Activated CD4-positive, CD25-positive, alpha-beta regulatory T cell treated with anti-CD3 and anti-CD28 coated beads, Interleukin-2, amount 50 U/mL, for 72 hours (primary cell): ENCODE measurements around the gene SLC3A2.
"Not testable (repeated sequence)": the region's sequence is repeated elsewhere in the genome, so short reads cannot be mapped to it uniquely, and the experiment has no call there.

Source experiments
- DNase-seq: peaks from one replicate; pipeline ENCODE4 v3.0.0; 2021

The SLC3A2 gene

DNA sequence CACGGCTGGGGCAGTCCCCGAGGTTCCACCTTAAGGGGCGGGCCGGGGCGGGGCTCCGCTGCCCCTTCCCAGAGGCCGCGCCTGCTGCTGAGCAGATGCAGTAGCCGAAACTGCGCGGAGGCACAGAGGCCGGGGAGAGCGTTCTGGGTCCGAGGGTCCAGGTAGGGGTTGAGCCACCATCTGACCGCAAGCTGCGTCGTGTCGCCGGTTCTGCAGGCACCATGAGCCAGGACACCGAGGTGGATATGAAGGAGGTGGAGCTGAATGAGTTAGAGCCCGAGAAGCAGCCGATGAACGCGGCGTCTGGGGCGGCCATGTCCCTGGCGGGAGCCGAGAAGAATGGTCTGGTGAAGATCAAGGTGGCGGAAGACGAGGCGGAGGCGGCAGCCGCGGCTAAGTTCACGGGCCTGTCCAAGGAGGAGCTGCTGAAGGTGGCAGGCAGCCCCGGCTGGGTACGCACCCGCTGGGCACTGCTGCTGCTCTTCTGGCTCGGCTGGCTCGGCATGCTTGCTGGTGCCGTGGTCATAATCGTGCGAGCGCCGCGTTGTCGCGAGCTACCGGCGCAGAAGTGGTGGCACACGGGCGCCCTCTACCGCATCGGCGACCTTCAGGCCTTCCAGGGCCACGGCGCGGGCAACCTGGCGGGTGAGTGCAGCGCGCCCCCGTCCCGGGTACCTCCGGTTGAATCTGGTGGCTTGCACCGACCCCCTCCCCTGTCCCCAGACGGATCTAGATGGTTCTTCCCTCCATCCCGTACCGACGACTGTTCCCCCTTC lies at the start of gene SLC3A2:
Gene SLC3A2 (plus strand): TSS at position 94 of the 776 bp plus-strand sequence. CDS start 128 bp downstream, at position 222.
- DNase-seq, result peak; percentile 89

DNA sequence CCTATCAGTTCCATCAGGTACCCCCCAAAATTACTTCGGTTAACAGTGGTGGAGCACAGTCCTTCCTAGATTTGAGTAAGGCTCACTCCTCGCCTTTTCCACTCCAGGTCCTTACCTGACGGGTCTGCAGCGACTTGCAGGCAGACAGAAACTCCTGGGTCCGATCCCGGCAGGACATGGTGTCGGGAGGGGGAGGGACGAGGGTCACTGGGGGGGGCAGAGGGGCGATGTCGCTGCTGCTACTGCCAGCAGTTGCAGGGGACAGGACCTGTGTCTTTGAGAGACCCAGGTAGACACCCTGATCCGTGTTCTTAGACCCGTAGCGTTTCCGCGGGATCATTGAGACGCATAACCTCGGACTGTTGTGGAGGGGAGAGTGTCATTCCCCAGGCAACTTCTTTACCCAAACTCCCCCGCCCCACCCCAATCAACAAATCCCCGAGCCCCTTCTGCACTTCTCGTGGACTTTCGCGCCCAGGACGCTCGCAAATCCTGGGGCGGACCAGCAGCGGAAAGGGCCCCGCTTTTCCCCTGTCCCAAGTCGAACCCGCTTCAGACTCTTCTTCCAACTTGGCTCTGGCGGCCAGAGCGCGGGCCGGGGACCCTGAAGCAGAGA lies 49.7 kb upstream of the SLC3A2 start:
- DNase-seq, result no peak

DNA sequence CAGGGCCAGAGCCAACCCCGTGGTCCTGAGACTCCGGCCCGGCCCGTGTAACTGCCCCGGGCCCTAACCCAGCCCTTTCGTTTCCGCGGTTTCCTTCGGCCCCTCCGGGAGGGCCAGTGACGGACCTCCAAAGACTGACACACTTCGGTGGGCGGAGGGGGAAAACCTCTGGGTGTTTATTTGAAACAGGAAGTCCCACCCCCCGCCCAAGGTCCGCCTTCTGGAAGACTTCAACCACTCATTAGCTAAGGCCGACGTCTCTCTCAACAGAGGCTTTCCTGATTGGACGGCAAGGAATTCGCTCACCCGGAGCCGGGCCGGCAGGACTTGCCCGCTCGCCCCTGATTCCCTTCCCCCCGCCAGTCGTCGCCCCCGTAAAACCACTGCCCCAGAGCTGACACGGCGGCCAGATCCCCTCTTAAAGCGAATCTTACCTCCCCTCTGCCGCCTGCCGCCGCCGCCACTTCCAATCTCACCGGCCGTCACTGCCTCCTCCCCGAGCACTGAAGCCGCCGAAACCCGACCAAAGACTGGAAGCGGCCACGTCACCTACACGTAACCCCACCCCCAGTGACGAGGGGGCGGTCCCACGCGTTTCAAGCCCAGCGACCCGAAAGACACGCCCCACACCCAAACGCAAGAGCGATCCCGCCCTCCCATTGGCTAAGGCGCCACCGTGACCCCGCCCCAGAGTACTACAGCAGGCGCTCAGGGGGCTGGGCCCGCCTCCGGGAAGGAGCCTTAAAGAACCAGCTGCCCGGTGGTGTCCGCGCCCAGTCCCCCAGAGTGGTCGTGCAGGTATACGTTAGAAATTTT lies 49.0 kb upstream of the SLC3A2 start, which contains the start of gene STX5:
Gene STX5 (minus strand): TSS at position 532 of the 816 bp plus-strand sequence. CDS start 808 bp downstream, outside the sequence.
- DNase-seq, result peak; percentile 99

DNA sequence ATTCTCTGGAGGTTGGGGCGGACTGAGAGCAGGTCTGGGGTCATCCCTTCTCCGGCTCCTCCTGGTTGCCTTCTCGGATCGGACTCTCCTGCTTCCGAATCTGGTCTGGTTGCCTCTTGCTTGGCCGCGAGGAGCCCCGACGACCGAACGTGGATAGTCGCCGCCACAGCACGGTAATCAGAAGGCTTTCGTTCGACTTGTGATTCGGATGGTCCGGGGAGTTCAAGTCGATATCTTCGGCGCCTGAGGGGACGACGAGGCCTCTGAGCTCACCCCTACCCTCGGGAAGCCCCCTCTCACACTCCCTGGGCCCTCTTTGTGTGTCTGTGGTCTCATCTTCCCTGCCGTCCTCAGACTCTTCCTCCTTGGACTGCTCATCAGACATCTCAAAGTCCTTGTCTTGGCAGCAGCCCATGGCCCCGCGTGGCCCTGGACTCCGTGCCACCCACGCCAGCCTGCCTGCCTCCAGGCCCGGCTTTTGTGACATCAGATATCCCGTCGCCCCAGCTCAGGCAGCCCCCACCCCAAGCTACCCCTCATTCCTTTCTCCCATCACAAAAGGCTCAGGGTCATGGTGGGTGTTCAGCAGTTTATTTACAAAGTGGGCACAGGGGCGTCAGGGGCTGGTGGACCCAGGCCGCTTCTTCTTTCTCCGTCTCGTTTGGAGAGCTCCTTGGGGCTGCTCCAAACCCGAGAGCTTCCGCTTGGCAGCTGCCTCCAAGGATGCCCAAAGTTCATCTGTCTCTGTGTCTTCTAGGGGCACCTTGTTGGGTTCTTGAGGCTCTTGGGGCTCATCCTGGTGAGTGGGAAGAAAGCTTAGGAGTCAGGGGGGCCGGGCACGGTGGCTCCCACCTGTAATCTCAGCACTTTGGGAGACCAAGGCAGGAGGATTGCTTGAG lies 48.1 kb upstream of the SLC3A2 start, which contains the start of gene TEX54:
Gene TEX54 (minus strand): TSS at position 506 of the 899 bp plus-strand sequence.
- DNase-seq, result no peak

DNA sequence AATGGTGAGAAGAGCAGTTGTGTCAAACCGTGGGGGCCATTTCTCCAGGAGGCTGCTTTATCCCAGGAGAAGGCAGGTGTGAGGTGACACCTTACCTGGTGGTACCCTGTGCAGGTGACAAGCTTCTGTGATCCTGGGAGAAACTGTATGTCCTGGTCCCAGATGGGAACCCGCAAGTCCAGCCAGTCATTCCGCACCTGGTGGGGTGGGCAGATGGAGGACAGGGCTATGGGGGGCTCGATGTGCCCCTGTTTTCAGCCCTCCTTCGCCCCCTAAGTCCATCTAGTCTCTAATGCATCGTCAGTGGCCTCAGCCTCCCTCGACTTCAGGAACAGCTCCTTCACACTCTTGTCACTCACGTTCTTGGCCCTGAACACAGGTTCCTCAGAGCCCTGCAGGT lies 45.4 kb upstream of the SLC3A2 start:
- no peak for DNase-seq

DNA sequence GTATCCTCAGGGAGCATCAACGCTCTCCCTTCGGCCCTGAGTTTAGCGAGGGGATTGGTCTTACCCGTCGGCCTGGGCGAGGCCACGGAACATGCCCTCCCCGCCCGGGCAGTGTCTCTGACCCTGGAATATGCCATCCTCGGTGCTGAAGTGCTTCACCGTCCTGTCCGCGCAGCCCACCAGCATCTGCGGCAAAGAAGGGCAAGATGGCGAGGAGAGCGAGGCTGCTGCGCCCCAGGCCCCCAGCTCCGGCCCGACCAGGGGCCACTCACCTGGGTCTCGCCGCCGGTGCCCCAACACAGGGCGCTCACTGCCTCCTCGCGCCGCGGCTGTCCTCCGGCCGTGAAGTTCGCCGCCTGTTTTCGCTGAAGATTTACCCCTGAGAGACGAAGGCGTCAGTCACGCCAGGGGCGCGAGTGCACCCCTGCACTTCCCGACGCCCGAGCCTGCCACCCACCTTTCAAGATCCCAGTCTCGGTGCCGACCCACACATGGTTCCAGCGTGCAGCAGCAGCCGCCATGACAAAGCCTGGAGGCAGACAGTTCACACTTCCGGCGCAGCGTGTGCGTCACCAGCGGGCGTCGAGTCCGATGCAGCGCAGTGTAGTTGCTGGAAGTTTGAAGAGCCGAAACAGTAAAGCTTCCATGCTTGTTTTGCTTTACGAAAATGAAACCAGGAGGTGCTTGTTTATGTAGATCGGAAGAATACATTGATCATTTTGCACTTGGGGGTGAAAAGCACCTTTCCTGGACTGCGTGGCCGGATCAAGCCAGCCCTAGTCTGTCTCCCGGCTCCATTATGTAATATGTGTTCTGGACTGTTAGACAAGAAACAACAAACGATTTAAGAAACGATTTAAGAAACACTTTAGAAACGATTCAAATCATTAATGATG lies 41.4 kb upstream of the SLC3A2 start, which contains the start of gene WDR74:
Gene WDR74 (minus strand): TSS at position 541 of the 896 bp plus-strand sequence. CDS start 20 bp downstream, at position 521.
- peak; percentile 84 for DNase-seq

DNA sequence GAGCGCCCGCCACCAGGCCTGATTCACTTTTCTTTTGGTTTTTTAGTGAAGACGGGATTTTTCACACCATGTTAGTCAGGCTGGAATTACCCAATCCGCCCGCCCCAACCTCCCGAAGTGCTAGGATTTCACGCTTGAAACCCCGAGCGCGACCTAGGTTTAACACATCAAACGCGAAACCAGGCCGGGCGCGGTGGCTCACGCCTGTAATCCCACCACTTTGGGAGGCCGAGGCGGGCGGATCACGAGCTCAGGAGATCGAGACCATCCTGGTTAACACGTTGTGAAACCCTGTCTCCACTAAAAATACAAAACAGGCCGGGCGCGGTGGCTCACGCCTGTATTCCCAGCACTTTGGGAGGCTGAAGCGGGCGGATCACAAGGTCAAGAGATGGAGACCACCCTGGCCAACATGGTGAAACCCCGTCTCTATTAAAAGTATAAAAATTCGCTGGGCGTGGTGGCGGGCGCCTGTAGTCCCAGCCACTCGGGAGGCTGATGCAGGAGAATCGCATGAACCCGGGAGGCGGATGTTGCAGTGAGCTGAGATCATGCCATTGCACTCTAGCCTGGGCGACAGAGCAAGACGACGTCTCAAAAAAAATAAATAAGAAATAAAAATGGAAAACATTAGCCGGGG lies 39.9 kb upstream of the SLC3A2 start:
- DNase-seq, result peak; percentile 88

DNA sequence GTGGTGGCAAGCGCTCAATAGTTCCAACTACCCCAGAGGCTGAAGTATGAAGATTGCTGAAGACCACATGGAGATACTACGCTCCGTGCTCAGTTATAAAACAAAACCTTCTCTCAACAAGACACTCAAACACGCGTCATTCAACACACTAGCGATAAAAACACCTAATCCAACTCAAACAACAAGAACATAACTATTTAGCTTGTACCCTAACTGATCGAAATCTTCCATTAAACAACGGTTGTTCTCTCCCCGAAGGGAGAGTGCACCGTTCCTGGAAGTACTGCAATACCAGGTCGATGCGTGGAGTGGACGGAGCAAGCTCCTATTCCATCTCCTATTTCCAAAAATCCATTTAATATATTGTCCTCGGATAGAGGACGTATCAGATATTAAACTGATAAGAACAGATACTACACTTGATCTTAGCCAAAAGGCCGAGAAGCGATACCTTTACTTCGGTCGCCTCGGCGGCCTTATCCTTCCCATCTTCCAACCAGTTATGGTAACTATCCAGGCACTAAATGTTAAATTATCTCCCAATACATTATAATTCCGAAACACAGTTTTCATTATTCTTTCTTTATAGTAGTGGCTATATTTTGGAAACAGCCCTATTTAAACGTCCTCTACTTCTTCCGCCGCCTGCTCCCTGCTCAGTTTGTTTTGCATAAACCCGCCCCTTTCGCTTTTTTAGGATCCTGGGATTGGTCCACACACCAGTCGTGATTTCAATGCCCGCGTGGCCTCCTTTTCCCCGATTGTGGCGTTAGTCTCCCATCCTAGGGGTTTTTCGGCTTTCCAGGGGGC lies 39.1 kb upstream of the SLC3A2 start:
- peak; percentile 80 for DNase-seq

DNA sequence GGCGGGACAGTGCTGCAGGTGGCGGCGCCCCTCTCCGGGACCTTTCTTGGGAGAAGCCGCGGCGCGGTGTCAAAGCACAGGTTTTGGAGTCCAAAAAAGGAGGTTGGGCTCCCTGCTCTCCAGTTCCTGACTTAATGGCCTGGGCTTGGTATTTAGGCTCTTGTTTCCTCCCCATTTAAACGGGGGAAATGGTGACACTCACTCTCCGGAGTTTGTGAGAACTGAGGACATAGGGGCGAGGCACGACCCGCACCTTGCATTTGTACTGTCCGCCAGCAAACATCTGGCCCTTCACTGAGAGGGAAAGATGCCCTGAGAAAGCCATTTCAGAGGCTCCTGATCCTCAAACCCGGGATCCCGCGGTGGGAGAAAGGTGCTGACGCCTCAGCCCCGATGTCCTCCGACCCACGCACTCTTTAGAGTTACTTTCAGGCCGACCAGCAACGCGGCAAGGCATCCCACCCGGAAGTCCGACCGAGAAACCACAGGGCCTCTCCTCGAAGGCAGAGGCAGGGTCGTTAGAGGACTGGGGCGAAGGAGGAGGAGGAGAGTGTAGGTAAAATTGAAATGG lies 38.4 kb upstream of the SLC3A2 start:
- peak; percentile 66 for DNase-seq

DNA sequence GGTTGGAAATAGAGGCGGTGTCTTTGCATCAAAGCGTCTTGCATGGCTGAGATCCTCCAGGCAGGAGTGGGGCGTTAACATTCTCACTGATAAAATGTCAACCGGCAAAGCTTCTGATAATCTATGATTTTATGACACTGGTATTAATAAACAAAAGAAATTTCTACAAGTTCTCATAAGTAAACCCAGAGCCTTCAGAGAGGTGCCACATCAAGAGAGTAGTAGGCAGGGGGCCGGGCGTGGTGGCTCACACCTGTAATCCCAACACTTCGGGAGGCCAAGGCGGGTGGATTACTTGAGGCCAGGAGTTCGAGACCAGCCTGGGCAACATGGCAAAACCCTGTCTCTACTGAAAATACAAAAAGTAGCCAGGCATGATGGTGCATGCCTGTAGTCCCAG lies 37.8 kb upstream of the SLC3A2 start:
- not testable (repeated sequence) for DNase-seq

DNA sequence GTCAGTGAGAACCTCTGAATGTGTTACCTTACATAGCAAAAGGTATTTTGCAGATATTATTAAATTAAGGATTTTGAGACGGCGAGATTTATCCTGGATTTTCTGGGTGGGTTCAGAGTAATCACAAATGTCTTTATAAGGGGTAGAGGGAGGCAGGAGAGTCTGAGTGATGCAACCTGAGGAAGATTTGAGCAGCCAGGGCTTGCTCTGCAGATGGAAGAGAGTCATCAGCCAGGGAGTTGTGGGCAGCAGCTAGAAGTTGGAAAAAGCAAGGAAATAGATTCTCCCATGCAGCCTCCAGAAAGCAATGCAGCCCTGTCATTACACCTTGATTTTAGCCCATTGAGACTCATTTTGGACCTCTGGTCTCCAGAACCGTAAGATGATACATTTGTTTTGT lies 37.2 kb upstream of the SLC3A2 start:
- no peak for DNase-seq

DNA sequence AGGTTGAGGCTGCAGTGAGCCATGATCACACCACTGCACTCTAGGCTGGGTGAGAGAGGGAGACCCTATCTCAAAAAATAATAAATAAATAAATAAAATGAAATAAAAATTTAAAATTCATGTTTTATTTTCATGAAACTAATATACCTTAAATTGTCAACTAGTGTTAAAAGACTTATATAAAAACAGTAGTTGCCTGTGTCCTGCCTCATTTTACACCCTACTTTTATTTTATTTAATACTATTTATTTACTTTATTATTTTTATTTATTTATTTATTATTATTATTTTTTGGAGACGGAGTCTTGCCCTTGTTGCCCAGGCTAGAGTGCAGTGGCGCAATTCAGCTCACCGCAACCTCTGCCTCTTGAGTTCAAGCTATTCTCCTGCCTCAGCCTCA lies 36.5 kb upstream of the SLC3A2 start:
- DNase-seq, result no peak

DNA sequence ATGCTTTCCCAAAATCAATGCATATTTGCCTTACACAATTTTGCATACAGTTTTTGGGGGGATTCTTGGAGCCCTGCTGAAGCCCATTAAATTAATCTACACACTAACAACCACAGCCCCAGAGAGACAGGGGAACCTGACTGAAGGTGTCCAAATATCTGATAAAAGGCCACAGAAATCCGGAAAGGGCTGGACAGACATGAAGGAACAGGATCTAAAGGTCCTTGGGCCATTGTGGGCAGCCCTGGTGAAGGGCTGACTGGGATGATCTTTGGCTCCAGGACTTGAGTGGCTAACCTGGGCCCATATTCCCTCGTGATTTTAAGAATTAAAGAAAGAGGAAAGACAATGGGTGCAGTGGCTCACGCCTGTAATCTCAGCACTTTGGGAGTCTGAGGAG lies 34.5 kb upstream of the SLC3A2 start:
- no peak for DNase-seq

DNA sequence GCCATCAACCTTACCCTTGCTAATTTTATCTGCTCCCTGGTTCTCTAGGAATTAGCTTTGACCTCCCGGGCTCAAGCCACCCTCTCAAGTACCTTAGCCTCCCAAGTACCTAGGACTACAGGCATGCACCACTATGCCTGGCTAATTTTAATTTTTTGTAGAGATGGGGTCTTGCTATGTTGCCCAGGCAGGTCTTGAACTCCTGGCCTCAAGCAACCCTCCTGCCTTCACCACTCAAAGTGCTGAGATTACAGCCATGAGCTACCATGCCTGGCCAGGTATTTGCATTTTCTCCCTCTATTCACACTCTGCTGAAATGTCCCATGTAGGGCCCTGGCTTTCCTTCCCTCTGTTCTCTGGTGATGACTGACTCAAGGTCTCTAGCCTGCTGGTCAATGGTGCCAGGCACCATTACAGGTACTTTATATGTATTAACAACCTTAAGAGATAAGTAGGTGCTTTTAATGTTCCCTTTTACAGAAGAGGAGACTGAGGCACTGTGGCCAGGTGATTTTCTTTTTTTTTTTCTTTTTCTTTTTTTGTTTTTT lies 32.9 kb upstream of the SLC3A2 start:
- no peak for DNase-seq

DNA sequence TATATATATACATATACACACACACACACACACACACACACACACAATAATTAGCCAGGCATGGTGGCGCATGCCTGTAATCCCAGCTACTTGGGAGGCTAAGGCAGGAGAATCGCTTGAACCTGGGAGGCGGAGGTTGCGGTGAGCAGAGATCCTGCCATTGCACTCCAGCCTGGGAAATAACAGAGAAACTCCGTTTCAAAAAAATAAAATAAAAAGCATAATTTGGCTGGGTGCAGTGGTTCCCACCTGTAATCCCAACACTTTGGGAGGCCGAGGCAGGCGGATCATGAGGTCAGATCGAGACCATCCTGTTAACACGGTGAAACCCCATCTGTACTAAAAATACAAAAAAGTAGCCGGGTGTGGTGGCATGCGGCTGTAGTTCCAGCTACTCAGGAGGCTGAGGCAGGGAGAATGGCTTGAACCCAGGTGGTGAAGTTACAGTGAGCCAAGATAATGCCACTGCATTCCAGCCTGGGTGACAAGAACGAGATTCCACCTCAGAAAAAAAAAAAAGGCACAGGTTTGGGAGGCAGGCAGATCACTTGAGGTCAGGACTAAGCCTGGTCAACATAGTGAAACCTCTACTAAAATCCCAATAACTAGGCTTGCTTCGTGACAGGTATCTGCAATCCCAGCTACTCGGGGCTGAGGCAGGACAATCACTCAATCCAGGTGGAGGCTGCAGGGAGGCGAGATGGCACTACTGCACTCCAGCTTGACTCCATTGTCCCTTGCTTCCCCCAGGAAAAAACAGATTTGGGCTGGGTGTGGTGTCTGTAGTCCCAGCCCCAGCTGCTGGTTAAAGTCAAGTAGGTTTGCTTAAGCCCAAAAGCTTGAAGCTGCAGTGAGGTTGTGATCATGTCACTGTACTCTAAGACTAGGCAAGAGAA lies 29.5 kb upstream of the SLC3A2 start:
- no peak for DNase-seq

DNA sequence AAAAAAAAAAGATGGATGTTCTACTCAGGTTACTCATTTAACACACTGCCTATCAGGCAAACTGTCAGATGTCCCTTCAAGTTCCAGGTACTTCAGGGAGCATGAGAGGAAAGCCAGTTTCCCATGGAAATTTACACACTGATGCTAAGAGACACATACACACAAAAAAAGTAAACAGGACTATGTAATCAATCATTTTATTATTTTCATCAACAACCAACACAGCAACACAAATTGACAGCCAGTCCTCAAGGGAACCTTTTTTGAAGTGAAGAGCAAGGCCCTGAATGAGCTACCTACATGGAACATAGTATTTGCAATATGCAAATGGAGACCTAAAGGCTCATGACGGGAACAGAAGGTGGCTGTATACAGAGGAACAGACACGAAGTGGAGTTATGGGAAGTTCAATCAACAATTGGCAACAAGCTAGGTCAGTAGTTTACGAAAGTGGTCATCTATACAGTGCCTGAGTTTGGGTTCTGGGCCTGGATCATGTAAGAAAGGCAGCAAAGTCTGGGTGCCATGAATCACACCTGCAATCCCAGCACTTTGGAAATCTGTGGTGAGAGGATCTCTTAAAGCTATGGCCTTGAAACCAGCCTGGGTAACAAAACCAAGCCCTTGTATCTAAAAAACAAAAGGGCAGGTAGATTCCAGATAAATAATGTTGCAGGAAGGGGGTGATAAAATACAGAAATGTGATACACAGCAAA lies 28.7 kb upstream of the SLC3A2 start:
- DNase-seq, result no peak

DNA sequence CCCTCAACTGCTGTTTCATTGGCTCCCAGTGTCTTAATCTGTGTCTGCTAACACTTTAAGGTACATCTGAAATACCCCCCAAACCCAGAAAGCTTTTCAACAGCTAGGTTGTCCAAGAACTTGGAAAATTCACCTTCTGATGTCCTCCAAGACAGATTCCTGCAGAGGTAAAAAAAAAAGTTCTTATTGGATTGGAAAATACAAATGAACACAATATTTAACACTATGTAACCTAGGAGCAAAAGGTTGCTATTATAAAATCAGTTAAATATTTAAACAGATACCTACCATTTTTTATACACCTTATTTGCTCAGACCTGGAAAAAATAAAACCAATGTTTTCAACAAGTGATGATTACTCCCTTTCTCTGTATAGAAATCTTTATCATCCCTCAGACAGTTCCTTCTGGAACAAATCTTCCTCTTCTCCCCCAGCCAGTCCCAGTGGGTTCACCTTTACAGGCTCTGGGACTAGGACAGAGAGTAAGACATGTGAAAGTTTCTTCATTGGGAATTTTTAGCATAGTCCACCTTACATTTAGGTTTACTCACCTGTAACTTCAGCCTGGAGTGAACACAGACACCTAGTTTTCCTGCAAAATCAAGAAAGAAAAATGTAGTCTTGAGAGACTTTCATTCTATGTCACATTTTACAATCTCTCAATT lies 28.0 kb upstream of the SLC3A2 start:
- DNase-seq, result no peak
